Ishikawa (cell line): Measurements from ENCODE around the gene LOXHD1.

ENCODE experiments used
- CEBPB ChIP-seq: IDR thresholded peaks from 2 replicates; pipeline ENCODE4 v1.6.1; 2012
- EP300 ChIP-seq: IDR thresholded peaks from 2 replicates; pipeline ENCODE4 v1.6.1; 2012; ENCODE audit warnings: borderline replicate concordance
- FOXM1 ChIP-seq: IDR thresholded peaks from 2 replicates; pipeline ENCODE4 v1.6.1; 2012; ENCODE audit warnings: low read depth, borderline replicate concordance
- MAX ChIP-seq: IDR thresholded peaks from 2 replicates; pipeline ENCODE4 v1.6.1; 2012
- RAD21 ChIP-seq: IDR thresholded peaks from 2 replicates; pipeline ENCODE4 v1.6.1; 2012; ENCODE audit warnings: low read depth
- REST ChIP-seq: IDR thresholded peaks from 2 replicates; pipeline ENCODE4 v1.6.1; 2012; ENCODE audit warnings: low read depth, mild to moderate bottlenecking
- TAF1 ChIP-seq: IDR thresholded peaks from 2 replicates; pipeline ENCODE4 v1.6.1; 2012; ENCODE audit warnings: low read depth, mild to moderate bottlenecking
- TCF12 ChIP-seq: IDR thresholded peaks from 2 replicates; pipeline ENCODE4 v1.6.1; 2012; ENCODE audit warnings: low read depth
- USF1 ChIP-seq: IDR thresholded peaks from 2 replicates; pipeline ENCODE4 v1.6.1; 2012
- YY1 ChIP-seq: IDR thresholded peaks from 2 replicates; pipeline ENCODE4 v1.6.1; 2012; ENCODE audit warnings: low read depth
- ZBTB7A ChIP-seq: IDR thresholded peaks from 2 replicates; pipeline ENCODE4 v1.6.1; 2012; ENCODE audit warnings: low read depth

DNA sequence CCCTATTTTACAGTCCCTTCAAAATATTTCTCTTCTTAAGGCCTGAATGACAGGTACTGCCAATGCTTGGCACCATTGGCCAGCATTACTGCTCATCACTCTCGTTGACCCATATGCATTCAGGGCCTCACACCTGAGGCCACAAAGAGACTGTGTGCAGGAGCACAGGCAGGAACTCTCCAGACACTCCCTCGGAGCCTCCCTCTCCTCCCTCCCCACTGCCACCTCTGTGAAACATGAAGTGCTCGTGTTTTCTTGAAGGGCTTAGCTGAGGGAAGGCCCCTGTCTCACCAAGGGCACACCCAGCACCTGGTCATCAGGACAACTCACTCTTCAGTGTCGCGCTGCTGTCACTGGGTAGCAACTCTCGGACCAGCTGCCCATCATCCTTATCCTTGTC, 85.3 kb downstream of the LOXHD1 start:
- no peak for TF ChIP-seq ZBTB7A
- no peak for TF ChIP-seq TCF12
- no peak for TF ChIP-seq FOXM1
- TF ChIP-seq YY1: no peak
- no peak for TF ChIP-seq CEBPB
- TF ChIP-seq MAX: no peak
- TF ChIP-seq REST: no peak
- no peak for TF ChIP-seq TAF1
- TF ChIP-seq RAD21: no peak
- TF ChIP-seq EP300: no peak
- no peak for TF ChIP-seq USF1
